ENCODE data around the gene BEND6. TPM values are rescaled to one million over a fixed set of nuclear protein-coding genes. Genes with fewer than 3 reads are reported as not detected.

BEND6 gene
- total RNA-seq, 1 donor from 2014 or later, result 2.3 TPM

- no peaks in the 10 kb centered on the region for H3K9me3 Mint-ChIP-seq
Measured at GRCh38 chr6:56913285-56914074, 41.4 kb upstream of the BEND6 start.

GRCh38 chr6:56914798-56915658, 39.9 kb upstream of the BEND6 start:
- no peak for TF ChIP-seq CTCF (conservative IDR thresholded peaks at IDR 0.05)
- no peaks in the 10 kb centered on the region for H3K4me1 Mint-ChIP-seq
- H3K27ac Mint-ChIP-seq (ENCODE audit: unreplicated experiment), result no peak overlapping the region
- no peaks in the 10 kb centered on the region for H3K27me3 Mint-ChIP-seq (ENCODE audit: low read depth)
- no peak for DNase-seq (ENCODE audit: low read depth, low spot score)
- H3K4me3 Mint-ChIP-seq, result no peak overlapping the region
- no peaks in the 10 kb centered on the region for H3K9me3 Mint-ChIP-seq
- no peaks in the 10 kb centered on the region for H3K36me3 Mint-ChIP-seq (ENCODE audit: low read depth)

More at GRCh38 chr6:56913285-56914074, 41.4 kb upstream of the BEND6 start:
- no peaks in the 10 kb centered on the region for H3K4me1 Mint-ChIP-seq
- H3K4me3 Mint-ChIP-seq, result no peak overlapping the region
- no peak overlapping the region for H3K27ac Mint-ChIP-seq (ENCODE audit: unreplicated experiment)
- no peaks in the 10 kb centered on the region for H3K27me3 Mint-ChIP-seq (ENCODE audit: low read depth)
- H3K36me3 Mint-ChIP-seq (ENCODE audit: low read depth), result no peaks in the 10 kb centered on the region
- no peak for TF ChIP-seq CTCF (conservative IDR thresholded peaks at IDR 0.05)
- DNase-seq (ENCODE audit: low read depth, low spot score), result no peak

GRCh38 chr6:56915832-56916231, 39.1 kb upstream of the BEND6 start:
- H3K9me3 Mint-ChIP-seq, result no peaks in the 10 kb centered on the region
- no peak for TF ChIP-seq CTCF (conservative IDR thresholded peaks at IDR 0.05)

GRCh38 chr6:56916849-56917551, 37.9 kb upstream of the BEND6 start:
- DNase-seq (ENCODE audit: low read depth, low spot score), result no peak
- Mint-ChIP-seq H3K27me3 (ENCODE audit: low read depth) (no peaks in the 10 kb centered on the region), H3K4me3 (no peak overlapping the region), H3K4me1 (no peaks in the 10 kb centered on the region), H3K27ac (ENCODE audit: unreplicated experiment) (no peak overlapping the region), H3K9me3 (no peaks in the 10 kb centered on the region), H3K36me3 (ENCODE audit: low read depth) (no peaks in the 10 kb centered on the region)
- no peak for TF ChIP-seq CTCF (conservative IDR thresholded peaks at IDR 0.05)

More at GRCh38 chr6:56915832-56916231, 39.1 kb upstream of the BEND6 start:
- H3K27me3 Mint-ChIP-seq (ENCODE audit: low read depth), result no peaks in the 10 kb centered on the region
- H3K4me3 Mint-ChIP-seq, result no peak overlapping the region
- no peaks in the 10 kb centered on the region for H3K36me3 Mint-ChIP-seq (ENCODE audit: low read depth)
- DNase-seq (ENCODE audit: low read depth, low spot score), result no peak
- no peak overlapping the region for H3K27ac Mint-ChIP-seq (ENCODE audit: unreplicated experiment)
- H3K4me1 Mint-ChIP-seq, result no peaks in the 10 kb centered on the region

GRCh38 chr6:56922645-56923044, 32.3 kb upstream of the BEND6 start:
- TF ChIP-seq CTCF (conservative IDR thresholded peaks at IDR 0.05), result no peak
- peaks cover 4% of the 10 kb centered on the region for H3K4me1 Mint-ChIP-seq
- peaks cover 4% of the 10 kb centered on the region for H3K27me3 Mint-ChIP-seq (ENCODE audit: low read depth)
- H3K9me3 Mint-ChIP-seq, result no peaks in the 10 kb centered on the region
- DNase-seq (ENCODE audit: low read depth, low spot score), result no peak
- no peak overlapping the region for H3K27ac Mint-ChIP-seq (ENCODE audit: unreplicated experiment)
- H3K4me3 Mint-ChIP-seq, result no peak overlapping the region
- no peaks in the 10 kb centered on the region for H3K36me3 Mint-ChIP-seq (ENCODE audit: low read depth)
